Suprapubic skin (tissue), 4 donors: ENCODE results near the gene PCSK5. TPM values are rescaled to one million over a fixed set of nuclear protein-coding genes. Genes with fewer than 3 reads are reported as not detected.

ENCODE experiments used
- DNase-seq, 2 donors: peaks; one replicate each; pipeline ENCODE4 v3.0.0-alpha.2; 2019; ENCODE audit warnings: low spot score in 2 of 2
- H3K27ac ChIP-seq: fragments of 200-600 bp; sonication (generic); one replicate; pipeline ENCODE4 v1.5.1; 2019
- H3K27me3 ChIP-seq: fragments of 200-600 bp; sonication (generic); one replicate; pipeline ENCODE4 v1.5.1; 2019
- H3K36me3 ChIP-seq: fragments of 200-600 bp; sonication (generic); one replicate; pipeline ENCODE4 v1.5.1; 2019
- H3K4me1 ChIP-seq: fragments of 200-600 bp; sonication (generic); one replicate; pipeline ENCODE4 v1.5.1; 2019
- H3K4me3 ChIP-seq: fragments of 200-600 bp; sonication (generic); one replicate; pipeline ENCODE4 v1.5.1; 2019; ENCODE audit warnings: mild to moderate bottlenecking
- H3K9me3 ChIP-seq: fragments of 200-600 bp; sonication (generic); one replicate; pipeline ENCODE4 v1.5.1; 2019
- EP300 ChIP-seq: sonication (generic); formaldehyde crosslinking; IDR thresholded peaks from one replicate; pipeline ENCODE4 v1.6.1; 2017; ENCODE audit warnings: antibody characterized with exemption
- POLR2A ChIP-seq, 2 donors: fragments of 450-650 bp; IDR thresholded peaks; one replicate each; pipeline ENCODE4 v1.6.1; 2017; ENCODE audit warnings: antibody characterized with exemption in 2 of 2, mild to moderate bottlenecking in 2 of 2, moderate library complexity in 2 of 2
- POLR2AphosphoS5 ChIP-seq, 3 donors: sonication (generic); formaldehyde crosslinking; IDR thresholded peaks; one replicate each; pipeline ENCODE4 v1.6.1; 2017; ENCODE audit warnings: antibody characterized with exemption in 3 of 3
- WGBS: methylation state at CpG from one replicate; pipeline ENCODE4 v1.1.5; 2018; 5-methylcytosine and 5-hydroxymethylcytosine counted together
- total RNA-seq, 4 donors: library from RNA; depleted of rRNA; stranded (reverse); fragments of >200 nt; gene quantifications; one replicate each; pipeline ENCODE4 v1.1.0, GENCODE V29; 2016
- TF ChIP-seq, protein P1 (sequence below), 2 donors: fragments of 200-600 bp in 1 of 2; fragments of 450-650 bp in 1 of 2; sonication (generic) in 1 of 2; IDR thresholded peaks; one replicate each; pipeline ENCODE4 v1.5.1; 2016 to 2019; ENCODE audit warnings: antibody characterized with exemption in 2 of 2, mild to moderate bottlenecking in 1 of 2, moderate library complexity in 1 of 2

The PCSK5 gene
- total RNA-seq, 4 donors from 2014 or later = 5.2 to 10.8 (median 7.3) TPM

DNA sequence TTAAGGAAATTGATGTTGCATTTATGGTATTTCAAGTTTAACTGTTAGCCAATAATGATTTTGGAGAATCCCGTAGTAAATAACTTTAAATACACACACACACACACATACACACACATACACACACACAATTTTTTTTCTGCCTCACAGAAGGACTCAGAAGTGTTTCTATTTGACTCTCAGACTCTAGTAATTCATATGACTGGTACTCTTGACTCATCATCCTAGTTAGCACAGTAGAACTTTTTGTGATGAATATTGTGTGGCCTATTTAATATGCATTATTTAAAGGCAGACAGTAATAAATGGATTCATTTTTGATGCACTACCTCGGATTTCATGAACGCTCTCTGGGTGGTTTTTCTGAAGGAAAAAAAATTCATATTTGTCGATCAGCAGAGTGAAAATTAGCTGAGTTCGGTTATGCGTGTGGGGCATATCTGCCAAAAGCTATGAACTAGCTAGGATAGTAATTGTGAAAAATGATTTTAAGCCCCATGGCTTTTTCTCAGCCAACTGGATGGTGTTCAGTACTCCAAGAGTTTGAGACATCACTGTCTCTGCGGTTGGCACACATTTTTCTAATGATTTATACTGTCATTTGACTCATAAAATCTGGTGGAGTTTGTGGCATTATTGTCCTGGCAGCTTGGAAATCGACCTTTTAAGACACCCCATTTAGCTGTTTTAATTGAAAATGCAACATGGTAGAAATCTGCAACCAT is 102.2 kb downstream of the PCSK5 start:
- Histone ChIP-seq H3K27me3 (no peaks in the 10 kb centered on the region), H3K4me1 (no peaks in the 10 kb centered on the region), H3K9me3 (no peaks in the 10 kb centered on the region), H3K4me3 (no peak overlapping the region), H3K36me3 (no peaks in the 10 kb centered on the region), H3K27ac (no peak overlapping the region)
- no peak for DNase-seq
- 67% methylated on average over 8 of the region's 8 CpGs for WGBS
- TF ChIP-seq, protein P1, sequence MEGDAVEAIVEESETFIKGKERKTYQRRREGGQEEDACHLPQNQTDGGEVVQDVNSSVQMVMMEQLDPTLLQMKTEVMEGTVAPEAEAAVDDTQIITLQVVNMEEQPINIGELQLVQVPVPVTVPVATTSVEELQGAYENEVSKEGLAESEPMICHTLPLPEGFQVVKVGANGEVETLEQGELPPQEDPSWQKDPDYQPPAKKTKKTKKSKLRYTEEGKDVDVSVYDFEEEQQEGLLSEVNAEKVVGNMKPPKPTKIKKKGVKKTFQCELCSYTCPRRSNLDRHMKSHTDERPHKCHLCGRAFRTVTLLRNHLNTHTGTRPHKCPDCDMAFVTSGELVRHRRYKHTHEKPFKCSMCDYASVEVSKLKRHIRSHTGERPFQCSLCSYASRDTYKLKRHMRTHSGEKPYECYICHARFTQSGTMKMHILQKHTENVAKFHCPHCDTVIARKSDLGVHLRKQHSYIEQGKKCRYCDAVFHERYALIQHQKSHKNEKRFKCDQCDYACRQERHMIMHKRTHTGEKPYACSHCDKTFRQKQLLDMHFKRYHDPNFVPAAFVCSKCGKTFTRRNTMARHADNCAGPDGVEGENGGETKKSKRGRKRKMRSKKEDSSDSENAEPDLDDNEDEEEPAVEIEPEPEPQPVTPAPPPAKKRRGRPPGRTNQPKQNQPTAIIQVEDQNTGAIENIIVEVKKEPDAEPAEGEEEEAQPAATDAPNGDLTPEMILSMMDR (IDR thresholded peaks at IDR 0.05) = no peak

DNA sequence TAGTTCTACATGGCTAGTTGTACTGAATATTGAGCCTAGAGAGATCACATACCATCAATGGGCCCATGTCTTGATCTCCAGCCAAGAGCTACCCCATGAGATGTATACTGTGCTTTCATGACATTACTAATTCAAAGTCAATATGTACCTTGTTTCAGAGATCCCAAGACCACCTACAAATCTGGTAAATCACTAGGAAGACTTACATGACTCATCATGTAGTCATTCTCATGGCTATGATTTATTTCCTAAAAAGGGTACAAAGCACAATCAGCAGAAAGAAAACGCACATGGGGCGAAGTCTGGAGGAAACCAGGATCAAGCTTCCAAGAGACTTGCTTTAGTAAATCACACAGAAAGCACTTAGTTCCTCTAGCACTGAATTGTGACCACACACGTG is 103.0 kb downstream of the PCSK5 start:
- Histone ChIP-seq H3K4me1 (no peaks in the 10 kb centered on the region), H3K4me3 (no peak overlapping the region), H3K9me3 (no peaks in the 10 kb centered on the region), H3K27me3 (no peaks in the 10 kb centered on the region), H3K27ac (no peak overlapping the region), H3K36me3 (no peaks in the 10 kb centered on the region)
- TF ChIP-seq EP300 (no peak), POLR2AphosphoS5 (IDR thresholded peaks at IDR 0.05) (no peak), POLR2A (IDR thresholded peaks at IDR 0.05) (no peak)
- TF ChIP-seq, protein P1 (IDR thresholded peaks at IDR 0.05) = no peak
- 66% methylated on average over 3 of the region's 3 CpGs for WGBS
- DNase-seq = no peak

DNA sequence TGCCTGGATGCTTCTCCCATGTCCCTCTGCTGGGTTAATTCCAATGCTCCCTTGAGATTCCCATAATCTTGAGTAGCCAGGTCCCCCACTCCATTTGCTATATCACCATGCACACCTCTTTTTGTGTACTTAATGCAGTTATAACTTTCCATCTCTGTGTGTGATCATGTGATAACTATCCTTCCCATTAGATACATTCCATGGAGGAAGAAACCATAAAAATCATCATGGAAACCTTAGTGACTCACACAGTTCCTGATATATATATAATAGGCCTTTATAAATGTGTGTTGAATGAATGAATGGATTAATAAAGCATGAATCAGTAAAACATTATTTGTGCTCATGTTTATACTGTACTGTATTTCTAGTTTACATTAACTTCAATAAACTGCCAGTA is 104.6 kb downstream of the PCSK5 start:
- no peak for TF ChIP-seq EP300
- TF ChIP-seq, protein P1 (IDR thresholded peaks at IDR 0.05) = no peak
- H3K27me3 ChIP-seq = no peaks in the 10 kb centered on the region
- no peak overlapping the region for H3K4me3 ChIP-seq
- H3K9me3 ChIP-seq = no peaks in the 10 kb centered on the region
- H3K36me3 ChIP-seq = no peaks in the 10 kb centered on the region
- DNase-seq = no peak
- H3K4me1 ChIP-seq = no peaks in the 10 kb centered on the region
- no peak overlapping the region for H3K27ac ChIP-seq

DNA sequence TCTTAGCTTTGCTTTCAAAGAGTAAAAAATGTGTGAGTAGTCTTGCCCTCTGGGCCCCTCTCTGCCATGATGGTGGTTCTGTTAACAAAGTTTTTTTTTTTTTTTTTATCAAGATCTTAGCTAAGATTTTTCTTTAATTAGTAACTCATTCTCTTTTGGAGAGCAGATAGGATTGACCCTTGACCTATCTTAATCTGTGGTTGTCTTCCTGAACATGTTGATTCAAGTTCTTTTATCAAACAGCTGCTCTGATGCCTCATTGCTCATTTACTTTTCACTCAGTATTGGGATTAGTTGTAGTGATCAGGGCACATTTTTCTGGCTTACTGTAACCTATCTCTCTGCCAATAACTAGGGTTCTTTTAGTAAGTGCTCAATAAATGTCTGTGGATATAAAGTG is 106.3 kb downstream of the PCSK5 start:
- H3K27ac ChIP-seq = no peak overlapping the region
- no peaks in the 10 kb centered on the region for H3K36me3 ChIP-seq
- no peak for DNase-seq
- H3K4me3 ChIP-seq = no peak overlapping the region
- no peaks in the 10 kb centered on the region for H3K4me1 ChIP-seq
- no peak for TF ChIP-seq POLR2A (IDR thresholded peaks at IDR 0.05)
- TF ChIP-seq, protein P1 (IDR thresholded peaks at IDR 0.05) = no peak
- H3K27me3 ChIP-seq = no peaks in the 10 kb centered on the region
- no peaks in the 10 kb centered on the region for H3K9me3 ChIP-seq

DNA sequence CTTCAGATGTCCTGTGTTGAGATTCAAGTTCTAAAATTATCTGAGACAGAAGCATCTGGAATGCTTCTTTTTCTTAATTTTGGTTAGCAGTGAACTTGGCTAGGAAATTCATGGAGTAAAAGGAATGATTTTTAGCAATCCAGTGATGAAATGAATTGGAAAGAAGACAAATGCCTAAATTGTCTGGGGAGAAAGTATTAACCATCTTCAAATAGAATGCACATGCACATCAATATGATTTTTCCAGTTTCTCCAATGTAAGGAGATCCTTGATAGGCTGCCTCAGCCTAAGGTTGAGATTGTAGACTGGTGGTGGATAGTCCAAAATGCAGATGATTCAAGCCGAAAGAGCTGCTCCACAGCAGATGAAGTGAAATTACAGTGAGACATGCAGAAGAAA is 106.7 kb downstream of the PCSK5 start:
- Histone ChIP-seq H3K9me3 (no peaks in the 10 kb centered on the region), H3K27me3 (no peaks in the 10 kb centered on the region), H3K4me3 (no peak overlapping the region), H3K27ac (no peak overlapping the region), H3K36me3 (no peaks in the 10 kb centered on the region), H3K4me1 (no peaks in the 10 kb centered on the region)
- TF ChIP-seq POLR2AphosphoS5 (IDR thresholded peaks at IDR 0.05) (no peak), EP300 (no peak), POLR2A (IDR thresholded peaks at IDR 0.05) (no peak)
- TF ChIP-seq, protein P1 (IDR thresholded peaks at IDR 0.05) = no peak
- WGBS = 73% methylated on average over 1 of the region's 1 CpG
- DNase-seq = no peak
